GM10266 (cell line): ENCODE results near the gene UROD.

Experiments
- DNase-seq: peaks from one replicate; pipeline ENCODE4 v3.0.0; 2012; ENCODE audit errors: extremely low spot score
- CTCF ChIP-seq: IDR thresholded peaks from 2 replicates; pipeline ENCODE4 v1.5.1; 2012; ENCODE audit warnings: mild to moderate bottlenecking, low read depth; ENCODE audit not compliant: control insufficient read depth, insufficient read depth; ENCODE audit errors: missing control alignments

Gene UROD

GRCh38 chr1:45002650-45003645 is 9.1 kb upstream of the UROD start:
- no peak for TF ChIP-seq CTCF
- no peak for DNase-seq

GRCh38 chr1:45003741-45004140 is 8.3 kb upstream of the UROD start:
- DNase-seq, result no peak
- TF ChIP-seq CTCF, result no peak

GRCh38 chr1:45004281-45004920 is 7.7 kb upstream of the UROD start:
- TF ChIP-seq CTCF, result no peak
- no peak for DNase-seq

- DNase-seq, result no peak
- TF ChIP-seq CTCF, result no peak
These were observed 6.3 kb upstream of the UROD start for GRCh38 chr1:45005761-45006160.

GRCh38 chr1:45007311-45007710 is 4.7 kb upstream of the UROD start:
- DNase-seq, result no peak
- no peak for TF ChIP-seq CTCF

GRCh38 chr1:45008076-45008475 is 4.0 kb upstream of the UROD start:
- TF ChIP-seq CTCF, result no peak
- peak; percentile 1 for DNase-seq

GRCh38 chr1:45008516-45008915 is 3.5 kb upstream of the UROD start:
- TF ChIP-seq CTCF, result no peak
- DNase-seq, result peak; percentile 1
